CD4-positive, alpha-beta T cell (primary cell): Measurements from ENCODE around the gene PTGES2. TPM values are rescaled to one million over a fixed set of nuclear protein-coding genes. Genes with fewer than 3 reads are reported as not detected.

Source experiments
- ATAC-seq: fragments of 200-7000 bp; cut with Tn5 transposase; one replicate; pipeline ENCODE4 v1.10.0; 2022; ENCODE audit warnings: mild to moderate bottlenecking; ENCODE audit not compliant: poor library complexity
- CTCF ChIA-PET: fragments of 350-600 bp; sonication (Branson Sonifier 250); formaldehyde crosslinking; loops from one replicate; lab custom pipeline; 2021; ENCODE audit warnings: antibody characterized with exemption, inconsistent platforms; lab: Charles Lee
- POLR2A ChIA-PET: fragments of 350-600 bp; sonication (Branson Sonifier 250); formaldehyde crosslinking; loops from one replicate; lab custom pipeline; 2021; ENCODE audit warnings: antibody characterized with exemption, inconsistent platforms; lab: Charles Lee
- DNase-seq, 14 experiments: peaks; one replicate each; pipeline ENCODE4 v3.0.0-alpha.2; 2013 to 2020; ENCODE audit warnings: mixed read lengths in 2 of 14
- H3K27ac ChIP-seq, 2 donors: one replicate each; pipeline versions ENCODE4 v1.5.1 to v1.7.0; 2013; ENCODE audit warnings: low read length in 2 of 2, low read depth in 1 of 2, mild to moderate bottlenecking in 1 of 2
- H3K27me3 ChIP-seq, 2 experiments: 1 replicate in 1 of 2; 2 replicates in 1 of 2; pipeline versions ENCODE4 v1.6.1 to v1.7.0; 2013; ENCODE audit warnings: low read length in 2 of 2, control low read depth in 1 of 2, mild to moderate bottlenecking in 1 of 2, moderate library complexity in 1 of 2; ENCODE audit not compliant: insufficient read depth in 2 of 2, control insufficient read depth in 1 of 2
- H3K36me3 ChIP-seq: one replicate; pipeline ENCODE4 v1.6.1; 2013; ENCODE audit warnings: low read length, control low read depth; ENCODE audit not compliant: insufficient read depth
- H3K4me1 ChIP-seq: one replicate; pipeline ENCODE4 v1.6.1; 2013; ENCODE audit warnings: low read length, control low read depth; ENCODE audit not compliant: insufficient read depth
- H3K4me3 ChIP-seq: one replicate; pipeline ENCODE4 v1.5.1; 2013; ENCODE audit warnings: mild to moderate bottlenecking, low read length, moderate library complexity
- H3K9me3 ChIP-seq, 2 experiments: 1 replicate in 1 of 2; 2 replicates in 1 of 2; pipeline versions ENCODE4 v1.6.1 to v1.7.0; 2013; ENCODE audit warnings: low read length in 2 of 2, mild to moderate bottlenecking in 2 of 2, control low read depth in 1 of 2, moderate library complexity in 1 of 2; ENCODE audit not compliant: control insufficient read depth in 1 of 2, insufficient read depth in 1 of 2
- H3K27ac Mint-ChIP-seq: one replicate; pipeline ENCODE4 v1.8.0; 2020; ENCODE audit warnings: mixed read lengths
- H3K27me3 Mint-ChIP-seq: one replicate; pipeline ENCODE4 v1.8.0; 2021; ENCODE audit warnings: mixed read lengths
- H3K36me3 Mint-ChIP-seq: one replicate; pipeline ENCODE4 v1.8.0; 2021; ENCODE audit warnings: low read depth, mixed read lengths
- H3K4me1 Mint-ChIP-seq: one replicate; pipeline ENCODE4 v1.8.0; 2021; ENCODE audit warnings: low read depth, mixed read lengths
- H3K4me3 Mint-ChIP-seq: one replicate; pipeline ENCODE4 v1.8.0; 2020; ENCODE audit warnings: mild to moderate bottlenecking, mixed read lengths
- H3K9me3 Mint-ChIP-seq: one replicate; pipeline ENCODE4 v1.8.0; 2020; ENCODE audit warnings: mixed read lengths
- intact Hi-C, 2 experiments: fragments of 100-400 bp; cut with DNase I in 1 of 2; cut with micrococcal nuclease in 1 of 2; formaldehyde crosslinking; loops; one replicate each; pipeline versions ENCODE4 v1.15.1 to v1.9.0; 2023 to 2025; cut with DNase I, micrococcal nuclease
- total RNA-seq, 174 experiments: library from RNA in 2 of 174; stranded (reverse) in 2 of 174; gene quantifications; one replicate each; pipeline ENCODE4 v1.2.3 and lab custom pipeline; 2021 to 2026
- TF ChIP-seq, protein P1 (sequence below): fragments of 200-600 bp; IDR thresholded peaks from one replicate; pipeline ENCODE4 v1.8.0; 2022; ENCODE audit warnings: antibody characterized with exemption, mild to moderate bottlenecking

PTGES2 gene
- total RNA-seq, 2 experiments from 2014 or later, result 43.7 to 43.8 TPM

- Mint-ChIP-seq H3K27ac (peak overlapping the region; percentile 39), H3K4me1 (peaks cover 67% of the 10 kb centered on the region), H3K36me3 (peaks cover 41% of the 10 kb centered on the region), H3K27me3 (no peaks in the 10 kb centered on the region), H3K4me3 (no peak overlapping the region), H3K9me3 (no peaks in the 10 kb centered on the region)
- peaks cover 76% of the 10 kb centered on the region for H3K4me1 ChIP-seq
- peaks cover 47% of the 10 kb centered on the region for H3K36me3 ChIP-seq
- TF ChIP-seq, protein P1, sequence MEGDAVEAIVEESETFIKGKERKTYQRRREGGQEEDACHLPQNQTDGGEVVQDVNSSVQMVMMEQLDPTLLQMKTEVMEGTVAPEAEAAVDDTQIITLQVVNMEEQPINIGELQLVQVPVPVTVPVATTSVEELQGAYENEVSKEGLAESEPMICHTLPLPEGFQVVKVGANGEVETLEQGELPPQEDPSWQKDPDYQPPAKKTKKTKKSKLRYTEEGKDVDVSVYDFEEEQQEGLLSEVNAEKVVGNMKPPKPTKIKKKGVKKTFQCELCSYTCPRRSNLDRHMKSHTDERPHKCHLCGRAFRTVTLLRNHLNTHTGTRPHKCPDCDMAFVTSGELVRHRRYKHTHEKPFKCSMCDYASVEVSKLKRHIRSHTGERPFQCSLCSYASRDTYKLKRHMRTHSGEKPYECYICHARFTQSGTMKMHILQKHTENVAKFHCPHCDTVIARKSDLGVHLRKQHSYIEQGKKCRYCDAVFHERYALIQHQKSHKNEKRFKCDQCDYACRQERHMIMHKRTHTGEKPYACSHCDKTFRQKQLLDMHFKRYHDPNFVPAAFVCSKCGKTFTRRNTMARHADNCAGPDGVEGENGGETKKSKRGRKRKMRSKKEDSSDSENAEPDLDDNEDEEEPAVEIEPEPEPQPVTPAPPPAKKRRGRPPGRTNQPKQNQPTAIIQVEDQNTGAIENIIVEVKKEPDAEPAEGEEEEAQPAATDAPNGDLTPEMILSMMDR, result no peak
- DNase-seq (no peak), ATAC-seq (no peak)
- CTCF ChIA-PET, result no interaction called here
- H3K4me3 ChIP-seq, result no peak overlapping the region
- POLR2A ChIA-PET, result interaction anchor here (1.1 to 1.7 kb wide), 2 partner anchors 25 to 30 kb away, joined by 4 to 7 read pairs; partner anchors contain the start of gene NAIF1
- H3K27ac ChIP-seq, result no peak overlapping the region
- H3K27me3 ChIP-seq, result no peaks in the 10 kb centered on the region
- intact Hi-C loops, result no loop called here
- H3K9me3 ChIP-seq, result no peaks in the 10 kb centered on the region
Observed at GRCh38 chr9:128096616-128097536, 30.7 kb downstream of the PTGES2 start.

DNA sequence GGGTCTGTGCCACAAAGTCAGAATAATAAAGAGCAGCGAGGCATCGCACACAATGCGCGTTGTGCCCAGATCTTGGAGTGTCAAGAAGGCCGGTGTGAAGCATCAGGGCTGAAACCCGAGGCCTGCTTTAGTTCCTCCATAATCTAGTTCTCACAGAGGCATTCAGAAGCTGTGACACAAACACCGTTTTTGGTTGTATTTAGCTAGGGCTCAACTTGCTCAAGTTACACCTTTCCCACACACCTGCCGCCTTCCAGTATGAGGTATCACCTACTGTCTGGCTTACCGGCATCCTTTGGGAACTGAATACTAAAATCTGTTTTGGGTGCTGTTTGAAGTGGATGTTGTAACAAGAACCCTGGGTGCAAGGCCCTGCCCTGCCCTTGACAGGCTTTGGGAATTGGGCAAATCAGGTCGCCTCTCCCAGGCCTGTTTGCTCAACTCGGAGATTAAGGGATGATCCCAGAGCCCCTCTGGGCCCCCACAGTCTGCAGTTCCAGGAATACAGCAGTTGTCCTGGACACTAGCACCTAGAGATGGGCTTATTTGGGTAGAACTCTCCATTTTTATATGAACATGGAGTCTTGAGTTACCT, 32.5 kb downstream of the PTGES2 start:
- Mint-ChIP-seq H3K4me3 (no peak overlapping the region), H3K36me3 (peaks cover 32% of the 10 kb centered on the region), H3K4me1 (peaks cover 79% of the 10 kb centered on the region), H3K27me3 (no peaks in the 10 kb centered on the region), H3K27ac (peak overlapping the region; percentile 90), H3K9me3 (no peaks in the 10 kb centered on the region)
- ChIA-PET POLR2A (interaction anchor here (1.2 to 5.0 kb wide), 3 partner anchors 23 to 165 kb away, joined by 3 to 39 read pairs (median 3); partner anchors contain the start of genes NAIF1, PIP5KL1 and SLC25A25), CTCF (interaction anchor here (1.2 to 1.5 kb wide), 2 partner anchors 23 to 46 kb away, joined by 3 to 7 read pairs; no protein-coding TSS in a partner anchor)
- no peak for ATAC-seq
- H3K4me1 ChIP-seq, result peaks cover 83% of the 10 kb centered on the region
- DNase-seq, result no peak
- H3K36me3 ChIP-seq, result peaks cover 33% of the 10 kb centered on the region
- H3K9me3 ChIP-seq, result no peaks in the 10 kb centered on the region
- TF ChIP-seq, protein P1, result no peak
- no peaks in the 10 kb centered on the region for H3K27me3 ChIP-seq
- no peak overlapping the region for H3K4me3 ChIP-seq
- intact Hi-C loops, result no loop called here
- peak overlapping the region in 1 of 2 donors; percentile 81 for H3K27ac ChIP-seq

GRCh38 chr9:128094166-128094949, 33.2 kb downstream of the PTGES2 start:
- H3K4me1 Mint-ChIP-seq, result peaks cover 79% of the 10 kb centered on the region
- H3K36me3 Mint-ChIP-seq, result peaks cover 29% of the 10 kb centered on the region
- CTCF ChIA-PET, result interaction anchor here (1.5 kb wide), 1 partner anchor 23 kb away, joined by 7 read pairs; no protein-coding TSS in a partner anchor
- POLR2A ChIA-PET, result interaction anchor here (1.3 to 5.0 kb wide), 5 partner anchors 9 to 164 kb away, joined by 3 to 39 read pairs (median 10); partner anchors contain the start of genes DPM2, NAIF1, PIP5KL1 and SLC25A25
- peak overlapping the region; percentile 78 for H3K4me3 Mint-ChIP-seq
- Histone ChIP-seq H3K9me3 (no peaks in the 10 kb centered on the region), H3K4me3 (no peak overlapping the region), H3K4me1 (peaks cover 82% of the 10 kb centered on the region), H3K36me3 (peaks cover 29% of the 10 kb centered on the region), H3K27ac (peak overlapping the region; percentile 62 to 81), H3K27me3 (no peaks in the 10 kb centered on the region)
- ATAC-seq (peak; percentile 78), DNase-seq (peak; percentile 33 to 87 (median 62))
- intact Hi-C loops, result no loop called here
- H3K9me3 Mint-ChIP-seq, result no peaks in the 10 kb centered on the region
- peak overlapping the region; percentile 90 for H3K27ac Mint-ChIP-seq
- H3K27me3 Mint-ChIP-seq, result no peaks in the 10 kb centered on the region
- TF ChIP-seq, protein P1, result no peak
